Body of pancreas (tissue), 4 donors: ENCODE results near the gene LHFPL6.

Experiments used
- CTCF ChIP-seq, 7 experiments: fragments of 450-650 bp in 4 of 7; fragments of 200-600 bp in 3 of 7; sonication (generic) in 3 of 7; IDR thresholded peaks; one replicate each; pipeline ENCODE4 v1.5.1; 2016 to 2019; ENCODE audit warnings: antibody characterized with exemption in 7 of 7
- POLR2A ChIP-seq, 3 donors: fragments of 450-650 bp; IDR thresholded peaks; one replicate each; pipeline ENCODE4 v1.6.1; 2016; ENCODE audit warnings: antibody characterized with exemption in 3 of 3, mild to moderate bottlenecking in 2 of 3

- TF ChIP-seq CTCF (IDR thresholded peaks at IDR 0.05) (no peak), POLR2A (IDR thresholded peaks at IDR 0.05) (no peak)
These were observed 6.3 kb downstream of the LHFPL6 start for GRCh38 chr13:39596685-39597084.
